Suppressor macrophage treated with lipopolysaccharide for 4 hours (primary cell): ENCODE results near the gene PAPPA2.

Experiments
- DNase-seq: peaks from one replicate; pipeline ENCODE4 v3.0.0-alpha.2; 2020

PAPPA2 gene

GRCh38 chr1:176499671-176500070 lies 36.7 kb downstream of the PAPPA2 start:
- DNase-seq = no peak

GRCh38 chr1:176501599-176501998 lies 38.6 kb downstream of the PAPPA2 start:
- DNase-seq = no peak

GRCh38 chr1:176504848-176505553 lies 42.0 kb downstream of the PAPPA2 start:
- DNase-seq = no peak

- DNase-seq = no peak
Measured at GRCh38 chr1:176512966-176513365, 50.0 kb downstream of the PAPPA2 start.

GRCh38 chr1:176515310-176515709 lies 52.3 kb downstream of the PAPPA2 start:
- DNase-seq = no peak

GRCh38 chr1:176517484-176517883 lies 54.5 kb downstream of the PAPPA2 start:
- DNase-seq = no peak

DNA sequence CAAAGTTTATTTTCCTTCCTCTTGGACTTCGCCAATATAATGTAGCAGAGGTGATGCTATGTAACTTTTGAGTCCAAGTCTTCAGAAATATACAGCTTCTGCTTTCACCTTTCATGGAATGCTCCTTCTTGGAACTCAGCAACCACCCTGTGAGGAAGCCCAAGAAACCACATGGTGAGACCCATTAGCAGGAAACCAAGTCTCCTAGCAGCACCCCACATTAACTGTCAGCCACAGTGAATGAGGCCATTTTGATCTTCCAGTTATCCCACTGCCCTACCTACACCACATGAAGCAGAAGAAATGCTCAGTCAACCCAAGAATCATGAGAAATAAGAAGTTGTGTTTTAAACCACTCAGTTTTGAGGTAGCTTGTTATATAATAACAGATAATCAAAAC lies 58.2 kb downstream of the PAPPA2 start:
- DNase-seq = no peak

- no peak for DNase-seq
Measured at GRCh38 chr1:176522310-176522845, 59.4 kb downstream of the PAPPA2 start.

- DNase-seq = no peak
Measured at GRCh38 chr1:176529395-176530090, 66.6 kb downstream of the PAPPA2 start.

GRCh38 chr1:176531036-176531435 lies 68.1 kb downstream of the PAPPA2 start:
- no peak for DNase-seq

GRCh38 chr1:176531921-176532897 lies 69.2 kb downstream of the PAPPA2 start:
- no peak for DNase-seq

- no peak for DNase-seq
Measured at GRCh38 chr1:176533020-176533419, 70.0 kb downstream of the PAPPA2 start.

GRCh38 chr1:176536588-176536987 lies 73.6 kb downstream of the PAPPA2 start:
- DNase-seq = no peak

DNA sequence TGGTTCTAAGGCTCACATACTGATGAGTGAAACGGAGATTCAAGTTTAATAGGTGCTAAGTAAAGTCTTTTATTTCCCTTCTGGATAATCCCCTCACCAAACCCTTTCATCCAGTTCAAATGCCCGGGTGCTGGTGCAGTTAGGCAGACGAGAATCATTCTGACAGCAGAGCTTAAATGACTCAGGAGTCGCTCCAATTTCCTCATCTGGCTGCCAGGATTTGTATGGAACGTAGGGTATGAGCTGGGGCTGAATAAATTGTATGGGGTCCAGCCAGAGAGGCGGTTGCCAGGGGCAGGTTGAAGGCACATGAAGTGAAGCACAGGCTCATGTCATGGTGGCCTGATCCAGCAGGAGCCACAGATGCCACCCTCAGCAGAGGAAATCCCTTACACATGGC lies 76.0 kb downstream of the PAPPA2 start:
- DNase-seq = no peak

- DNase-seq = no peak
Measured at GRCh38 chr1:176540428-176540827, 77.5 kb downstream of the PAPPA2 start.

DNA sequence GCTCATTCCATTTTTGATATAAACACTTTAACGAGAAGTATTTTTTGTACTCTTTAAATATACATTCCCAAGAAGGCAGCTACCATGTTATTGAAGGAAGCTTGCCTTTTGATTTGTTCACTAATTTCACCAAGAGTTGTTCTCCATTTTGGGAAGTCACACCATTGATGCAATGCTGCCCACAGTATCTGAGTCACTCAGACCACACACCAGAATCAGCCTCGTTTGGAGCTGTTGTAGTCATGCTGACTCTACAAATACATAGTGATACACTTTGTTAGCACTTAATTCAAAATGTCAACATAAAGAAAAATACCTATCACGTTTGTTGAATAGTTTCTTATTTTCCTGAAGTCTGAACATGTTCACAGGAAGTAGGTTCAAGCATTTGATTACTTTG lies 78.7 kb downstream of the PAPPA2 start:
- DNase-seq = peak; percentile 46

DNA sequence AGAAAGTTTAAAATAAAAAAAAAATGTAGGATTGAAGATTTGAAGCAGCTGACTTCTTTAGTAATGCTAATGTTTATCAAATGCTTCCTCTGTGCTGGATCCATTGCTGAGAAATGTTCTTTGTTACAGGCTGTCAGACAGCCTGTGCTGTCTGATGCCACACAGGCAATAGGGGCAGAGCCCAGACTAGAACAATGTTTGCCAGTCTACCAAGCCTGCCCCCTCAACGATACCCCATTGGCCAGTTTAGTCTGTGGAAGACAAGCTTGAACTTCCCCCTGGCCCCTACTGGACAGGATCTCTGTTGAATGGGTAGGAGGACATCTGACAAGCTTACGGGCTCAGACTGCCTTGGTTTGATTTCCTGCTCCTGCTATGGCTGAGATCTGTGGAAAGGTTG lies 79.4 kb downstream of the PAPPA2 start:
- DNase-seq = no peak

DNA sequence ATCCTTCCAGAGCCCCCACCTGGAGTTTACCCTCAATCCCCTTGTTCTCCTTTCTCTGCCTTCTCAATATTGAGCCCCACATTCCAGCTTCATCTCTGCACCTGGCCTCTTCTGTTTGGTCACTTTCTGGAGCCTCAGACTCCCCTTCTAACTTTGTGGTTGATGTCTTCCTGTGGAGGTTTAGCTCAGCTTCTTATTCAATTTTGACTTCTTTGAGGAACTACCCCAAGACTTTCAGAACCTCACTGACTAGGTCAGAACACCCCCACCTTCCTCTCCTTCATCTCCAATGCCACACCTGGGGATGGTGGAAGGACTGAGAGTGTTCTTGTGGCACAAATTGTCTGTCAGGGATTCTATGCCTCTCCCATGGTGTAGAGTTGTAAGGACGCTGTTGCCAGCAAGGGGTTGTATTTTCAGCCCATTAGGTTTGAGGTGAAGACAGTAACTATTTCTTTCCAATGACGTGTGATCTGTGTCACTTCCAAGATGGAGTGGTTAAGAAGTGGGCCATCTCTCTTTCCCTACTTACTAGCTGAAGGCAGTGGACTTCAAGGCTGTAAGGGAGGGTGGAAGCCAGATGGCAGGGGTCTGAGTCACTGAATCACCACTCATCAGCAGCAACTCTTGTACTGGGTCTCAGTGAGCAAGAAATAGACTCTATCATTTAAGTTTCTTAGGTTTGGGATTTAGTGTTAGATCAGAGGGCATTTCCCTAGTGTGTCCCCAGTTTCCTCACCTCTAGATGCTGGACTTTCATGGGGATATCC lies 80.6 kb downstream of the PAPPA2 start:
- no peak for DNase-seq

GRCh38 chr1:176545034-176545639 lies 82.2 kb downstream of the PAPPA2 start:
- no peak for DNase-seq

DNA sequence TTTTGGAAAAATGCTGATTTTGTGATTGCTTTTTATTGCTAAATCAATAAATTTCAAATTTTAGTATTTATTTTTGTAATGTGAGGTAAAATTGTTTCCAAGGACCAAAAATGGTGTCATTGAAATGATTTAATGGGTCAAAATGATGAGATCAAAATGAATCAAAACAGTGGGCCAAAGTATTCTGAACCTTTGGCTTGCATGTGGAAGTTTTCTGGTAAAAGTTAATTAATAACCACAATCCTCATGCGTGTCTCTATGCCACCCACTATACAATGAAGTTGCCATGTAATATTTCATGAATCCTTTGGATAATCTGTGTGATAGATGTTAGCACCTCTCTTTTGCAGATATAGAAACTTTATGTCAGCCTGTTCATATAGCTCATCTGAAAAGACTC lies 83.8 kb downstream of the PAPPA2 start:
- DNase-seq = no peak

- DNase-seq = no peak
Measured at GRCh38 chr1:176551146-176551545, 88.2 kb downstream of the PAPPA2 start.
